NCI-H748 (cell line): ENCODE data around the gene CACNG1.
"Not testable (repeated sequence)": the region's sequence is repeated elsewhere in the genome, so short reads cannot be mapped to it uniquely, and the experiment has no call there.

Experiments used
- DNase-seq: peaks from one replicate; lab custom pipeline; 2025; ENCODE audit not compliant: unreplicated experiment; lab: John Stamatoyannopoulos, UW

Gene CACNG1

DNA sequence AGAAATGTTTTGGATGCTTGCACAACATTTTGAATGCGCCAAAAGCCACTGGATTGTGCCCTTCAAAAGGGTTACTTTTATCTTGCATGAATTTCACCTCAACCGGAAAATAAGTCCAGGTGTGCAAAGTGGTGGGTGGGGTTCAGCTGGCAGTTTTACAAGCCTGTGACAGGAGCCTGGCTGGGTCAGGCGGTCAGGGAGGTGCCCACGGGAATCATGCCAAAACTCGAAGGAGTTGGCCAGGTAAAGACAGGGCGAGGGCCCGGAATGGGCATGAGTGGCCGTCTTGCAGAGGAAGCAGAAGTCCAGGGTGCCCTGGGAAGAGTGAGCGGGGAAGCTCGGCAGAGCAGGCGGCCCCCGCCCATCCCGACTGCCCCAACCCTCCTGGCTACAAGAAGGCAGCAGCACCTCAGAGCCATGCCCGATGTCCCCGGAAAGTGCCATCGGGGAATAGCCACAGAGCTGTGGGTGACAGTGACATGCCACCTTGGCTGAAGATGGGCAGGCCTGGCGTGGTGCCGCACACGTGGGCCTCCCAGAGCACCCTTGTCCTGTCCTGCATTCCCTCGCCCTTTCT lies 19.1 kb upstream of the CACNG1 start:
- no peak for DNase-seq

GRCh38 chr17:67026341-67026740 lies 18.0 kb upstream of the CACNG1 start:
- DNase-seq: no peak

DNA sequence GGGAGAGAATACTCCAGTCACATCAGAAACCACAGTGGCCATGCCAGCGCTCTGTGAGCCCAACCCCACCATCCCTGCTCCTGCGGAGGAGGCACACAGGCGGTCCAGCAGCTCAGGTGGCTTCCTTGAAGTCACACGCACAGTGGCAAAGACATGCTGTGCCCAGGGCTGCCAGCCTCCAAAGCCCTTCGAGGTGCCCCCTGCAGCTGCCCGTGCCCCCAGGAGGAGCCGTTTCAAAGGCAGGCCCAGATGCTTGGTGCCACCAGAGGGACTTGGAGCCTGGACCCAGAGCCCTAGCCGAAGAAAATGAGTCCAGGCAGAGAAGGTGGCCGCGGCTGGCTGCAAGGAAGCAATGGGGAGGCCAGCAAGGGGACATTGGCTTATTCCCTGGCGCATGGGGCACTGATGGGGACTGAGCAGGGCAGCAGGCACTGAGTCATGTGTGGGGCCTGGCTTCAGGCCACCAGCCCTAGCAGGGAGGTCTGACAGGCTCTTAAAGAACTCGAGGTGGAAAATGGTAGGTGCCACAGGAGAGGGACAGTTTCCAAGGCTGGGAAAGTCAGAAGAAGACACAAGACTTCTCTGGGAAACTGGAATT lies 17.2 kb upstream of the CACNG1 start:
- no peak for DNase-seq

GRCh38 chr17:67030641-67031040 lies 13.7 kb upstream of the CACNG1 start:
- DNase-seq: no peak

DNA sequence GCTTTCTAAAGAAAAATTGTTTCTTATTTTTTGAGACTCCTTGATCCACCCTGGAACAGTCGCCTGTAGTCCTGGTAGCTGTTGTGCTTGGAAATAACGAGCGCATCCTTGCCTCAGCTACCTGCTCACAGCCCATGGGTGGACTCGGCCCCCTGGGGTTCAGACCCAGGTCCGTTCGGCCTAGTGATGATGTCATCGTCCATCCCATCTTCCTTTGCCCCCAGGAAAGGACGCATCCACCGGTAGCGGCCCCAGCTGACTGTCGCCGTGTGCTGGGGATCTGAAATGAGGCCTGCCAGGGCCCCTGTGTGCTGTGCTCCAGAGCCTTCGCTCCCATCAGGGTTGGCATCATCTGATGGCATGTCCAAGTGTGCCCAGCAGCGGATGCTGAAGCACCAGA lies 12.0 kb upstream of the CACNG1 start:
- DNase-seq: no peak

DNA sequence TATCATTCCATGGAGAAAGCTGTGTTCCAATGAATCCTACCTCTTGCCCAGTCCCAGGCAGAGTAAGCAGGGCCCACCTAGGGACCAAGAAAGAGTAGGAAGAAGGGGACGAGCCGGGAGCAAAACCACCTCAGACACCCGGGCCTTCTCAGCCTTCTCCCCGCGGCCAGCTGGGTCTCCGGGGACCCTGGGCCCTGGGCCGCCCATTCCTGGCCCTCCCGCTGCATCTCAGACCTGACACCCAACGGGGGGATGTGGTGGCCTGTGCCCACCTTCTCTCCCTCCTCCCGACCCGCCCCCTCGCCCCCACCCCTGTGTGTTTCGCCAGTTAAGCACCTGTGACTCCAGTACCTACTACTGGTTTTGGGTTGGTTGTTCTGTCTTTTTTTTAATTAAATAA lies 11.4 kb upstream of the CACNG1 start:
- no peak for DNase-seq

DNA sequence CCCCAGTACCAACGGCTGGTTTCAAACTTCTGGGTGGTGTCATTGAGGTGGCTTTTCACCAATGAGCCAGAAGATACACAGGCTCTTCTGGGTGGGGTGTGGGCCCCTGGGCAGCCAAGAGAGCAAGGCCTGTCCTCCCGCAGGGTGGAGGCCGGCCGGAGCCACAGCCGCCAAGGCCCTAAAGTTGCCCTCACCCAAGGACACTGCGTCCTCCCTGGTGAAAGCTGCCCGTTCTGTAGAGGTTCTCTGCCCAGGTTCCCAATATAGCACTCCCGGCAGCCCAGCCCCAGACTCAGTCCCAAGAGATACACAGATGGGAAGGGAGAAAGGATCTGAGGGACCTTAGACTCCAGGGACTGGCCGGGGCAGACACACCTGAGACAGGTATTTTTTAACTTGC lies 10.7 kb upstream of the CACNG1 start:
- no peak for DNase-seq

DNA sequence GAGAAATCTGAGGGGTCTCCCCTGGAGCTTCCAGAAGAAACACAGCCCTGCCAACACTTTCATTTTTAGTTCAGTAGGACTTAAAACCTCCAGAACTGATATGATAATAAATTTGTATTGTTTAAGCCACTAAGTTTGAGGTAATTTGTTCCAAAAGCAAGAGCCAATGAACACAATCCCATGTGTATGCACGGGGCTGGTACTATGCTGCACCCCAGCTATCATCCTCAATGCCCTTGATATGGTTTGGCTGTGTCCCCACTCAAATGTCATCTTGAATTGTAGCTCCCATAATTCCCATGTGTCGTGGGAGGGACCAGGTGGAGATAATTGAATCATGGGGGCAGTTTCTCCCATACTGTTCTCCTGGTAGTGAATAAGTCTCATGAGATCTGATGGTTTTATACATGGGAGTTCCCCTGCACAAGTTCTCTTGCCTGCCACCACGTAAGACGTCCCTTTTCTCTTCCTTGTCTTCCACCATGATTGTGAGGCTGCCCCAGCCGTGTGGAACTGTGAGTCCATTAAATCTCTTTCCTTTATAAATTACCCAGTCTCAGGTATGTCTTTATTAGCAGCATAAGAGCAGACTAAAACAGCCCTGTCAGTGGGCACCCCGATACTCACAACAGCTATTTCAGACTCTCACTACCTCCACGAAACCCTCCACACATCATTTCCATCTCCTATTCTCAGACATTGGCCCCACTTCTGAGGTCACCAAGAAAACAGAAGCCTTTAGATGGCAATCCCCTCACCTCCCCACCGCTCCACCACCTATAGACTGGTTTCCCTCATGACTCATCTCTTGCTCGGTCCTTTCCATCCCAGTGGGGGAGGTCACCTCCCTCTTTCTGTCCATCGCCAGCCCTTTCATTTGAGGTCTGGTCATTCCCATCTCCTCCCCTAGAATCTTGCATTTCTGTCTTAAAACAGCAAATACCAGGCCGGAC lies 8.9 kb upstream of the CACNG1 start:
- DNase-seq: no peak

GRCh38 chr17:67038861-67039365 lies 5.4 kb upstream of the CACNG1 start:
- no peak for DNase-seq

DNA sequence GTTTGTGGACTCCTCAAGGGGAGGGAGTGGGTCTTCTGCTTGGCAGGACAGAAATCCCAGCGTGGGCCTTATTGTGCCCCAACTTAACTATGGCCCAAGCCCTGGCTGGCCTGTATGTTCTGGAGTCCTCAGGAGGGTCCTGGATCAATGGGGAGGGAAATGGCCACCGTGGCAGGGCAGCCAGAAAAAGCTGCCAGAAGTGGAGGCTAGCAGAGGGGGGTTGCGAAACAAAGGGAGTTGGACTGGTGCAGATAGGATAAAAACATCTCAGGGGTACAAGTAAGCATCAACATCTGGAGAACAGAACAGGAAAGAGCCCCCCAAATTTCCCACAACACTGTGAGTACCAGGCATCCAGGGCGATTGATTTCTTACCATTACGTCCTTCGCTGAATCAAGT lies 3.7 kb upstream of the CACNG1 start:
- DNase-seq: no peak

DNA sequence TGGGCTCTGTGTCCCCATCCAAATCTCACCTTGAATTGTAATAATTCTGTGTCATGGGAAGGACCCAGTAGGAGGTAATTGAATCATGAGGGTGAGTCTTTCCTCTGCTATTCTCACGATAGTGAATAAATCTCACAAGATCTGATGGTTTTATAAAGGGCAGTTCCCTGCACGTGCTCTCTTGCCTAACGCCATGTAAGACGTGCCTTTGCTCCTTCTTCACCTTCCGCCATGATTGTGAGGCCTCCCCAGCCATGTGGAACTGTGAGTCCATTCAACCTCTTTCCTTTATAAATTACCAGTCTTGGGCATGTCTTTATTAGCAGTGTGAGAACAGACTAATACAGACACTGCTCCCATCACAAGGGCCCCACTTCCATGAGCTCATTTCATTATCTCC lies 3.2 kb upstream of the CACNG1 start:
- DNase-seq: not testable (repeated sequence)

- no peak for DNase-seq
Observed at GRCh38 chr17:67041531-67041930, 2.8 kb upstream of the CACNG1 start.

DNA sequence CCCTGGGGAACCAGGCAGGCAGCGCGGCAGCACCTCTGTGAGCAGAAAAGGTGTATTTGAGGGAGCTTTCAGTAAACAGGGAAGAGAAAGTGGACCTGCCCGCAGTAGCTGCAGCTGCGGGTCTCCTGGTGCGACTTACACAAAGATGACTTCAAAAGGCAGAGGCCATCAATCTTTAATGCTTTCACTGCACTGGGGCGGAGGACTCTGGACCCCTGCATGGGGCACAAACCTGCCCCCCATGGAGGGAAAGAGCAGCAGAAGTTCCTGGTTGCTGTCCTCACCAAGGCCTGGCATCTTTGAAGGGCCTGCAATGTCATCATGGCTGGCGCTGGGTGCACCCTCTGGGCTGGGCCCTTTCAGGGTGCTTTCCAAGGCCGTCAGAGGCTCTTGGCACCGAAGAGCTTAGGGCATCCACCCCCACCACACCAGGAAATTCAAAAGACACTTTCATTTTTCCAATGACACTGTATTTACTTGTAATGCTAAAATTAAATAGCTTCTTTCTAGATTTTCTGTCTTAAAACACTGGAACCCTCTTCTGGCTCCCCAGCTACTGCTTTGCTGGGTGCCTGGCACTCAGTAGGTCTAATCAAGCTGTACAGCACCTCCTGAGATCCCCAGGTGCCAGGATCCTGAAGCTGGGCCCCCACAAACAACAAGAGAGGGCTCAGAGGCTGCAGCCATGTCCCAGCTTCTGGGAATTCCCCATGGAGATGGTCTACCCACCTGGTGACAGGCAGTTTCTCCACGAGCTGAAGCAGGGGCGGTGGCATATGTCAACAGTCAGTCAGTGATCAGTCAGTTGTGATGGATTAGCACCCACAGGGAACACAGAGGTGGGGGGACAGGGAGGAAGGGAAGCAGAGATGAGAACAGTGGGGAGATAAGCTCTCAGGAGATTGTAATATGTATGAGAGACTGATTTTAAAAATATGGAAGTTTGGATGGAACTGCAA lies 2.1 kb upstream of the CACNG1 start:
- no peak for DNase-seq

DNA sequence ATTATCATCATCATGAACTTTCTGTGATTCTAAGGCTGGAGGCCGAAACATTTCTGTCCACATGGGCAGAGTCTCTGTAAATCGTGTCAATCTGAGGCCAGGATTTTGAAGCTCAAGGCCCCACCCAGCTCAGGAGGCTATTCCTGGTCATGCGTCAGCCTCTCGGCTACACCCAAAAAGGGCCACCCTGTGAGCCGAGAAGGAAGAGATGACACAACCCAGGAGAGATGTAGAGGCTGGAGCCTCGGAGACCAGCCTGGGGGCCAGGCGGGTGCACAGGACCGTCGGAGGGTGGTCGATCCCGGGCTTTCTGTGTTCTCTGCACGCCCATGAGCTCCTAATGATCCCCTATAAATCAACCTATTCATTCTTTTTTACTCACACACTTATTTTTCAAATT lies 1.1 kb upstream of the CACNG1 start:
- DNase-seq: no peak

- DNase-seq: no peak
Observed at GRCh38 chr17:67044940-67045339, 586 bp downstream of the CACNG1 start.

- no peak for DNase-seq
Observed at GRCh38 chr17:67046398-67046797, 2.0 kb downstream of the CACNG1 start.

GRCh38 chr17:67047382-67047781 lies 3.0 kb downstream of the CACNG1 start:
- no peak for DNase-seq

DNA sequence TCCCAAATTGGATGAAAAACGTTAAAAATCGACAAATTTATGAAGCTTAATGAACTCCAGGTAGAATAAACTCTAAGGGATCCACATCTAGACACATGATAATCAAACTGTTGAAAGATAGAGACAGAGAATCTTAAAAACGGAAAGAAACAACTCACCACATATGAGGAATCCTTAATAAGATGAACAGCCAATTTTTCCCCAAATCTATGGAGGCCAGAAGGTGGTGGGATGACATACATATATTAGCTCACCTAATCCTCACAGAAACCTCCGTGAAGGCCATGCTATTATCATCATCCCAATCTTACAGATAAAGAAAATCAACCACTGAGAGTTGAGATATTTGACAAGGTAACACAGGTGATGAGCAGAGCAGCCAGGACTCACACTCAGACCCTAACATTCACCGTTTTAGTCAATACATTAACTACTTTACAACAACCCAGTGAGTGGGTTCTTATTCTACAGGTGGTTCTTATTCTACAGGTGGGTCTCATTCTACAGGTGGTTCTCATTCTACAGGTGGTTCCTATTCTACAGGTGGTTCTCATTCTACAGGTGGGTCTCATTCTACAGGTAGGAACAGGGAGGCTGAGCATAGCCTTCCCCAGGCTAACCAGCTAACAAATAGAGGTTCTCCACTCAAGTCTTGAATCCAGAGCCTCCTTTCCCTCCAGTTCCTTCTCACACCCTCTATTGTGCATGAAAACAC lies 4.8 kb downstream of the CACNG1 start:
- no peak for DNase-seq

DNA sequence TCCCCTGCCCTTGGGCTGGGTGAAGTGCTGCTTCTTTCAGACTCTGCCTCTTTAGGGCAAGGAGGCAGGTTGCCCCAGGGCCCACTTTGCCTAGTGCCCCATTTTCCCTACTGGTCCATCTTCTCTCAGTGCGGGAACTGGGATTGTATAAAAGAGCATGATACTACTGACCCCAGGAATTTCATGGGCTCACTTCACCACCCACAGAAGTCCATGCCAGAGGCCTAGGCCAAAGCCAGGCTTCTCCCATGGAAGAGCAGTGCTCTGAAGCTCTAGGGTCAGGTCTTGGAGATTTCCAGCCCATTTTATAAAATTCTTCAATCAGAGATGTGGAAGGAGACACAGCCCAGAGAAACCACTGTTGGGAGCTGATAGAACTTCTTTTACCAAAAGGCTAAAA lies 5.7 kb downstream of the CACNG1 start:
- no peak for DNase-seq

DNA sequence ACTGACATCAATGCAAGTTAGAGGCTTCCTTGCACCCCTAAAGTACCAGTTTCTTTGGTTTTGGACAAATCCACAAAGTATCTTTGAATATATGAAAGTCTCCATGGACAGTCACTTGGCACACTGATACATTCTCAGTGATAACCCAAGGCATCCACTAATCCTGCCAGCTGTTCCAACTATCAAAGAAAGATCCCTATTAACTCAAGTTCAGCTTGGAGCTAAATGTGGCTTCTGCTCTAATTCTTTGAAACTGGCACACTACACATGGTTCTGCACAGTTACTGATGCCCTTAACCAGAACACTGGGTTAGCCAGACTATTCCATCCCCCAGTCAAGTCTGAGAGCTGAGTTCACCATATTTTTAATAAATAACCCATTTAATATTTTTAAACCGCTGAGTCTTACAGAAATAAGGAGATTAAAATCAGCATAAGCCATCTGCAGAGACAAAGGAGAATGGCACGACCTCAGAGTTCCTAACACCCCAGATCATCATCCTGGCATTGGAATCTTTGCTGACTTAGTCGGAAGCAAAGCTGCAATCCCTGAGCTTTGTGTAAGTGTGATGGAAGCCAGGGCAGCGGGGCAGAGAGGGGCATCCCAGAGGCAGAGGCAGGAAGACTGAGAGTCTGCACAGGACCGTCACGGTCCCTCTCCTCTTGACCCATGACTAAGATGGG lies 6.3 kb downstream of the CACNG1 start:
- DNase-seq: no peak
